DND-41 (cell line): ENCODE measurements around the gene SLC13A5.
A peak's percentile ranks its signal among the peaks of the same experiment; 100 is the strongest.

Experiments used
- ATAC-seq: fragments of 200-7000 bp; cut with Tn5 transposase; 3 replicates; pipeline ENCODE4 v1.9.1; 2021; ENCODE audit warnings: low read depth; ENCODE audit not compliant: insufficient read depth
- DNase-seq: peaks from one replicate; pipeline ENCODE4 v3.0.0-alpha.2; 2020
- H2AFZ ChIP-seq: 2 replicates; pipeline ENCODE4 v1.6.0; 2012; ENCODE audit warnings: low read depth, low read length
- H3K27ac ChIP-seq: 2 replicates; pipeline ENCODE4 v1.5.1; 2012; ENCODE audit warnings: low read length, inconsistent platforms
- H3K27me3 ChIP-seq: fragments of 200-600 bp; sonication (generic); 2 replicates; pipeline ENCODE4 v1.6.0; 2012; ENCODE audit warnings: low read length, mild to moderate bottlenecking, inconsistent platforms; ENCODE audit not compliant: insufficient read depth, poor library complexity
- H3K36me3 ChIP-seq: 2 replicates; pipeline ENCODE4 v1.5.1; 2012; ENCODE audit warnings: low read length, inconsistent platforms; ENCODE audit not compliant: insufficient read depth
- H3K4me1 ChIP-seq: 2 replicates; pipeline ENCODE4 v1.5.1; 2012; ENCODE audit warnings: mild to moderate bottlenecking, low read length; ENCODE audit not compliant: insufficient read depth
- H3K4me2 ChIP-seq: 2 replicates; pipeline ENCODE4 v1.6.0; 2012; ENCODE audit warnings: mild to moderate bottlenecking, moderate library complexity, low read length, inconsistent platforms; ENCODE audit not compliant: insufficient read depth
- H3K4me3 ChIP-seq, 2 experiments: fragments of 200-600 bp in 1 of 2; shearing (Covaris generic) in 1 of 2; 2 replicates each; pipeline ENCODE4 v1.5.1; 2012 to 2016; ENCODE audit warnings: inconsistent platforms in 2 of 2, low read length in 2 of 2, mild to moderate bottlenecking in 2 of 2, low read depth in 1 of 2, moderate library complexity in 1 of 2
- H3K79me2 ChIP-seq: 2 replicates; pipeline ENCODE4 v1.6.0; 2012; ENCODE audit warnings: low read length, inconsistent platforms; ENCODE audit not compliant: insufficient read depth
- H3K9ac ChIP-seq: 2 replicates; pipeline ENCODE4 v1.6.0; 2012; ENCODE audit warnings: low read depth, mild to moderate bottlenecking, inconsistent platforms, low read length, moderate library complexity
- H3K9me3 ChIP-seq: 2 replicates; pipeline ENCODE4 v1.5.1; 2012; ENCODE audit warnings: low read length, moderate library complexity, mild to moderate bottlenecking, inconsistent platforms; ENCODE audit not compliant: insufficient read depth, severe bottlenecking
- H4K20me1 ChIP-seq: 2 replicates; pipeline ENCODE4 v1.6.0; 2012; ENCODE audit warnings: low read length; ENCODE audit not compliant: insufficient read depth
- CTCF ChIP-seq: IDR thresholded peaks from 2 replicates; pipeline ENCODE4 v1.5.1; 2012; ENCODE audit warnings: borderline replicate concordance, low read length, moderate library complexity, mild to moderate bottlenecking; ENCODE audit not compliant: poor library complexity, severe bottlenecking; ENCODE audit errors: extremely low read depth
- EZH2 ChIP-seq: IDR thresholded peaks from 3 replicates; pipeline ENCODE4 v1.6.1; 2012; ENCODE audit warnings: borderline replicate concordance, low read depth, mild to moderate bottlenecking, moderate library complexity, low read length, inconsistent platforms; ENCODE audit not compliant: severe bottlenecking

SLC13A5 gene

DNA sequence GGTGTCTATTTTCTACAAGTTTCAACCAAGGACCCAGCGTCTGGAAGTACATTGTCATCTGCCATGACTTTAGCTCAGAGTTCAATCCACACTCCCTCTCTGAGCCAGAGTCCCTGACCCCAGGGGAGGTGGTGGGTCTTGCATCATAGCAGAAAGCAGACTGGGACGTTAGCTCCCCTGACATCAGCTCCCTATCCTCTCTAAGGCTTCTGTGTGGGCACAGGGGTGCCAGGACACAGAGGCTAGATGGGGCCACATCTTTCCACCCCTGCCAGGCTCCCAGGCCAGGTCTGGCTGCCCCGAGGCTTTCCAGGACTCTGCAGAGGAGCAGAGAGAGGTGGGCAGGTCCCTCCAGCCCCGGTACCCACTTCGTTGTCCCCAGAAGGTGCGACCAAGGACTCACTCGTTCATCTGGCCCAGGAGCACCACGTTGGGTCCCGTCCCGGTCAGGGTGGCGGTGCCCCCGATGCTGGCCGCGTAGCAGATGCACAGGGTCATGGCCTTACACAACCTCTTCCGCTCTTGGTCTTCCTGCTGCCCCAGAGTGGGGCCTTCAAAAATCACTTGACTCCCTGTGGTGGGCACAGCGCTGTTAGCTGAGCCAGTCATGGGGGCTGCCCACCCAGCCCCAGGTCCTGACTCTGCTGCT is 10.5 kb downstream of the SLC13A5 start:
- Histone ChIP-seq H4K20me1 (no peaks in the 10 kb centered on the region), H3K79me2 (no peaks in the 10 kb centered on the region), H3K9ac (no peak overlapping the region), H3K9me3 (no peaks in the 10 kb centered on the region), H2AFZ (no peak overlapping the region), H3K4me3 (no peak overlapping the region), H3K4me2 (no peak overlapping the region), H3K4me1 (no peaks in the 10 kb centered on the region), H3K27me3 (peaks cover 3% of the 10 kb centered on the region), H3K36me3 (no peaks in the 10 kb centered on the region), H3K27ac (no peak overlapping the region)
- ATAC-seq: no peak
- DNase-seq: no peak
- TF ChIP-seq EZH2: no peak
- no peak for TF ChIP-seq CTCF

DNA sequence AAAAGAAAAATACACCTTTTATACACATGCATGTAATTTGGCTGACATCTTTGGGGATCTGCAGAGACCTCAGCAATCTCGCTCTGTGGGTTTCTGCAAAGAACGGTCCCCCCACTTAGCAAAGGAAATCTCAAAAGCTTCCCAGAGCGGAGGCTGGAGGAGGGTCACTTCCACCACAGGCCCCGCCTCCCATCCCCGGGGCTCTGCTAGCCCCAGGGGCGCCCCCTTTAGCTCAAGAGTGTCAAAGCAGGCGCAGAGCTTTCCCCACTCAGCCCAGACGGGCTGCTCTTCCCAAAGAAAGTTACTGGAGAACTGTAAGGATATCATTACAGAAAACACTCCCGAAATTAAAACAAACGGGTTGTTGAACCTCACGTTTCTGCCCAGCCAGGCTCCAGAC is 11.4 kb downstream of the SLC13A5 start:
- Histone ChIP-seq H4K20me1 (no peaks in the 10 kb centered on the region), H3K4me2 (no peak overlapping the region), H3K4me1 (no peaks in the 10 kb centered on the region), H3K36me3 (no peaks in the 10 kb centered on the region), H3K79me2 (no peaks in the 10 kb centered on the region), H3K4me3 (no peak overlapping the region), H3K9ac (no peak overlapping the region), H3K27me3 (peaks cover 3% of the 10 kb centered on the region), H3K27ac (no peak overlapping the region), H2AFZ (no peak overlapping the region), H3K9me3 (no peaks in the 10 kb centered on the region)
- peak; percentile 29 for DNase-seq
- TF ChIP-seq CTCF: peak; percentile 42
- no peak for TF ChIP-seq EZH2
- ATAC-seq: peak; percentile 52; the same call in 1 of the 3 replicates

DNA sequence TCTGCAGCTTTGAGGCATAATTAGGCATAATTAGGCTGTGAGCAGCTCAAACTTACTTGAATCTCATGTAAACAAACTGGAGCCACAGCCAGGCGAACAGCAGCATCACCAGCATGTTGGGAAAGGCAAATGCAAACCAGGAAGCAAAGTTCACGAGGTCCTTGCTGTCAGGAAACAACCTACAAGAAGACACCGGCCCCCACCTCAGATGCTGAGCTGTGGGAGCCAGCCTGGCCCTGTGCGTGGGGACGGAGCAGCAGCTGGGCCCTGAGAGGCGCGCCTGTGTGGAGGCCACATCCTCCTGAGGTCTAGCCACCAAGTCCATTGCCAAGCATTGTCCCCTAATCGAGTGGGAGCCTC is 12.2 kb downstream of the SLC13A5 start:
- H3K9ac ChIP-seq: no peak overlapping the region
- no peak overlapping the region for H2AFZ ChIP-seq
- H3K4me1 ChIP-seq: no peaks in the 10 kb centered on the region
- no peak overlapping the region for H3K4me3 ChIP-seq
- H3K4me2 ChIP-seq: no peak overlapping the region
- no peaks in the 10 kb centered on the region for H4K20me1 ChIP-seq
- peaks cover 9% of the 10 kb centered on the region for H3K27me3 ChIP-seq
- H3K36me3 ChIP-seq: no peaks in the 10 kb centered on the region
- H3K9me3 ChIP-seq: no peaks in the 10 kb centered on the region
- TF ChIP-seq CTCF (no peak), EZH2 (no peak)
- H3K79me2 ChIP-seq: no peaks in the 10 kb centered on the region
- H3K27ac ChIP-seq: no peak overlapping the region
- DNase-seq: no peak
- no peak for ATAC-seq
